ENCODE results near the gene IFNGR2. TPM values are rescaled to one million over a fixed set of nuclear protein-coding genes. Genes with fewer than 3 reads are reported as not detected.

The IFNGR2 gene
- total RNA-seq, 1 experiment from 2014 or later, result 44.1 TPM

DNA sequence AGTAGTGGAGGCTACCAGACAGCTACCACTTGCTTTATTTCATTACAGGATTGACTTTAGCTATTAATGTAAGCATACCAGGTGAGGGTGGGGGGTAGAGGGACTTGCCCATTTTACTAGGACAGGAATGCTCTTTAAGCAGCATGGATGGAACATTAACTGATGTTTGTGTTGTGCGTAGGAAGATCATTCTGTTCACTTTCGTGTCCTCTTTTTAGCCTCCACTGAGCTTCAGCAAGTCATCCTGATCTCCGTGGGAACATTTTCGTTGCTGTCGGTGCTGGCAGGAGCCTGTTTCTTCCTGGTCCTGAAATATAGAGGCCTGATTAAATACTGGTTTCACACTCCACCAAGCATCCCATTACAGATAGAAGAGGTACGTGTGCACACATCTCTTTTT lies 29.3 kb downstream of the IFNGR2 start:
- H2BK5ac ChIP-seq (ENCODE audit: insufficient read length, low read length), result no peak overlapping the region
- no peak overlapping the region for H3K23ac ChIP-seq (ENCODE audit: insufficient read length, low read depth, low read length)
- no peaks in the 10 kb centered on the region for H3K4me1 ChIP-seq (ENCODE audit: insufficient read depth, low read length)
- H3K79me2 ChIP-seq (ENCODE audit: insufficient read depth, low read length), result no peaks in the 10 kb centered on the region
- no peak overlapping the region for H4K5ac ChIP-seq (ENCODE audit: insufficient read length, low read depth, low read length)
- 0 out of 2 replicates have a peak, but pooled peaks cover 3% of the 10 kb centered on the region for H3K27me3 ChIP-seq (ENCODE audit: insufficient read depth, low read length)
- no peak overlapping the region for H4K91ac ChIP-seq (ENCODE audit: insufficient read length, low read depth, low read length)
- no peak overlapping the region for H2BK20ac ChIP-seq (ENCODE audit: low read depth, low read length, poor library complexity, severe bottlenecking)
- H2BK12ac ChIP-seq (ENCODE audit: insufficient read length, low read depth, low read length), result no peak overlapping the region
- no peak overlapping the region for H3K9ac ChIP-seq (ENCODE audit: extremely low read depth, insufficient read length, low read length)
- no peak overlapping the region for H2AFZ ChIP-seq (ENCODE audit: low read length)
- H3K14ac ChIP-seq (ENCODE audit: insufficient read depth, low read length), result no peak overlapping the region
- no peak overlapping the region for H2AK5ac ChIP-seq (ENCODE audit: insufficient read length, low read length)
- no peak overlapping the region for H3K27ac Mint-ChIP-seq
- no peaks in the 10 kb centered on the region for H3K9me3 ChIP-seq (ENCODE audit: control insufficient read depth, low read depth, low read length)
- H3K4me1 Mint-ChIP-seq, result no peaks in the 10 kb centered on the region
- H3K23me2 ChIP-seq (ENCODE audit: insufficient read length, low read depth, low read length, poor library complexity, severe bottlenecking), result no peaks in the 10 kb centered on the region
- H4K20me1 ChIP-seq (ENCODE audit: control insufficient read depth, insufficient read depth, insufficient read length), result no peaks in the 10 kb centered on the region
- H4K8ac ChIP-seq (replicated peaks; ENCODE audit: insufficient read length, low read depth, low read length), result no peak overlapping the region
- no peak overlapping the region for H3T11ph ChIP-seq (ENCODE audit: low read length)
- H3K9me3 Mint-ChIP-seq, result no peaks in the 10 kb centered on the region
- H3K4ac ChIP-seq (ENCODE audit: low read depth, low read length), result no peak overlapping the region
- WGBS (ENCODE audit: extremely low coverage, insufficient read length, low lambda C conversion rate), result no CpG with 5 or more reads among the region's 6 CpGs
- H3K4me2 ChIP-seq (ENCODE audit: insufficient read depth, insufficient read length, low read length), result no peak overlapping the region
- H3K27ac ChIP-seq (ENCODE audit: insufficient read length, low read depth, low read length), result no peak overlapping the region
- no peak overlapping the region for H2BK15ac ChIP-seq (ENCODE audit: low read depth, low read length)
- no peak overlapping the region for H2BK120ac ChIP-seq (ENCODE audit: low read depth, low read length, poor library complexity, severe bottlenecking)
- H3K4me3 Mint-ChIP-seq, result no peak overlapping the region
- no peak overlapping the region for H3K18ac ChIP-seq (ENCODE audit: insufficient read length, low read depth, low read length)
- H3K56ac ChIP-seq (ENCODE audit: insufficient read length, low read depth, low read length), result no peak overlapping the region
- TF ChIP-seq, protein P1, sequence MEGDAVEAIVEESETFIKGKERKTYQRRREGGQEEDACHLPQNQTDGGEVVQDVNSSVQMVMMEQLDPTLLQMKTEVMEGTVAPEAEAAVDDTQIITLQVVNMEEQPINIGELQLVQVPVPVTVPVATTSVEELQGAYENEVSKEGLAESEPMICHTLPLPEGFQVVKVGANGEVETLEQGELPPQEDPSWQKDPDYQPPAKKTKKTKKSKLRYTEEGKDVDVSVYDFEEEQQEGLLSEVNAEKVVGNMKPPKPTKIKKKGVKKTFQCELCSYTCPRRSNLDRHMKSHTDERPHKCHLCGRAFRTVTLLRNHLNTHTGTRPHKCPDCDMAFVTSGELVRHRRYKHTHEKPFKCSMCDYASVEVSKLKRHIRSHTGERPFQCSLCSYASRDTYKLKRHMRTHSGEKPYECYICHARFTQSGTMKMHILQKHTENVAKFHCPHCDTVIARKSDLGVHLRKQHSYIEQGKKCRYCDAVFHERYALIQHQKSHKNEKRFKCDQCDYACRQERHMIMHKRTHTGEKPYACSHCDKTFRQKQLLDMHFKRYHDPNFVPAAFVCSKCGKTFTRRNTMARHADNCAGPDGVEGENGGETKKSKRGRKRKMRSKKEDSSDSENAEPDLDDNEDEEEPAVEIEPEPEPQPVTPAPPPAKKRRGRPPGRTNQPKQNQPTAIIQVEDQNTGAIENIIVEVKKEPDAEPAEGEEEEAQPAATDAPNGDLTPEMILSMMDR (conservative IDR thresholded peaks at IDR 0.05), result no peak
- no peak for DNase-seq
- H3K36me3 Mint-ChIP-seq (ENCODE audit: insufficient read depth in 1 of 3, low read depth in 3 of 3), result peaks cover 28 to 80% (median 61%) of the 10 kb centered on the region in 3 experiments
- H3K27me3 Mint-ChIP-seq (ENCODE audit: low read depth), result no peaks in the 10 kb centered on the region
- no peaks in the 10 kb centered on the region for H3K79me1 ChIP-seq (ENCODE audit: insufficient read depth, low read depth, low read length, poor library complexity, severe bottlenecking)
